ENCODE results near the gene TTC9B.

- TF ChIP-seq CTCF (IDR thresholded peaks at IDR 0.05; ENCODE audit: low read depth, low read length), result no peak
- TF ChIP-seq POLR2A (IDR thresholded peaks at IDR 0.05; ENCODE audit: extremely low read depth, insufficient read length), result no peak
- no peak for TF ChIP-seq MAX (IDR thresholded peaks at IDR 0.05; ENCODE audit: low read depth, low read length)
Measured at GRCh38 chr19:40265055-40265762, 47.0 kb upstream of the TTC9B start.
